ENCODE measurements around the gene RASGRP3. TPM values are rescaled to one million over a fixed set of nuclear protein-coding genes. Genes with fewer than 3 reads are reported as not detected.

The RASGRP3 gene
- total RNA-seq, 2 donors from 2014 or later: 0.73 to 21.0 TPM

- no peak for DNase-seq (ENCODE audit: low spot score)
- Histone ChIP-seq H3K36me3 (no peaks in the 10 kb centered on the region), H3K4me1 (replicated peaks) (no peaks in the 10 kb centered on the region), H3K4me3 (no peak overlapping the region), H3K27ac (no peak overlapping the region), H3K9me3 (no peaks in the 10 kb centered on the region), H3K27me3 (replicated peaks; ENCODE audit: insufficient read depth) (no peaks in the 10 kb centered on the region)
- intact Hi-C loops (cut with DNase I): no loop called here
- 81% methylated on average over 10 of the region's 10 CpGs for WGBS
- TF ChIP-seq POLR2A (IDR thresholded peaks at IDR 0.05) (no peak), POLR2AphosphoS5 (IDR thresholded peaks at IDR 0.05) (no peak), CTCF (IDR thresholded peaks at IDR 0.05) (no peak)
Measured at GRCh38 chr2:33530690-33531548, 54.5 kb downstream of the RASGRP3 start.

- Histone ChIP-seq H3K4me1 (replicated peaks) (no peaks in the 10 kb centered on the region), H3K27ac (no peak overlapping the region), H3K27me3 (replicated peaks; ENCODE audit: insufficient read depth) (no peaks in the 10 kb centered on the region), H3K9me3 (no peaks in the 10 kb centered on the region), H3K4me3 (no peak overlapping the region), H3K36me3 (no peaks in the 10 kb centered on the region)
- DNase-seq (ENCODE audit: low spot score): no peak
- WGBS: 77% methylated on average over 3 of the region's 3 CpGs
- intact Hi-C loops (cut with DNase I): no loop called here
- TF ChIP-seq POLR2AphosphoS5 (IDR thresholded peaks at IDR 0.05) (no peak), POLR2A (IDR thresholded peaks at IDR 0.05) (no peak), CTCF (IDR thresholded peaks at IDR 0.05) (no peak)
Measured at GRCh38 chr2:33531549-33532059, 55.2 kb downstream of the RASGRP3 start.

GRCh38 chr2:33532146-33532545 lies 55.7 kb downstream of the RASGRP3 start:
- DNase-seq (ENCODE audit: low spot score): no peak
- no peak for TF ChIP-seq POLR2AphosphoS5 (IDR thresholded peaks at IDR 0.05)
- no peak for TF ChIP-seq POLR2A (IDR thresholded peaks at IDR 0.05)
- no peak for TF ChIP-seq CTCF (IDR thresholded peaks at IDR 0.05)
- intact Hi-C loops (cut with DNase I): no loop called here
- Histone ChIP-seq H3K27me3 (replicated peaks; ENCODE audit: insufficient read depth) (no peaks in the 10 kb centered on the region), H3K4me3 (no peak overlapping the region), H3K9me3 (no peaks in the 10 kb centered on the region), H3K27ac (no peak overlapping the region), H3K4me1 (replicated peaks) (no peaks in the 10 kb centered on the region), H3K36me3 (no peaks in the 10 kb centered on the region)
- 63% methylated on average over 8 of the region's 8 CpGs for WGBS

- no peaks in the 10 kb centered on the region for H3K4me1 ChIP-seq (replicated peaks)
- H3K4me3 ChIP-seq: no peak overlapping the region
- no peaks in the 10 kb centered on the region for H3K9me3 ChIP-seq
- H3K36me3 ChIP-seq: no peaks in the 10 kb centered on the region
- no peaks in the 10 kb centered on the region for H3K27me3 ChIP-seq (replicated peaks; ENCODE audit: insufficient read depth)
- intact Hi-C loops (cut with DNase I): no loop called here
- H3K27ac ChIP-seq: no peak overlapping the region
- 87% methylated on average over 2 of the region's 2 CpGs for WGBS
- DNase-seq (ENCODE audit: low spot score): no peak
- TF ChIP-seq CTCF (IDR thresholded peaks at IDR 0.05) (no peak), POLR2AphosphoS5 (IDR thresholded peaks at IDR 0.05) (no peak), POLR2A (IDR thresholded peaks at IDR 0.05) (no peak)
Measured at GRCh38 chr2:33532966-33533365, 56.5 kb downstream of the RASGRP3 start.

- DNase-seq (ENCODE audit: low spot score): no peak
- H3K27me3 ChIP-seq (replicated peaks; ENCODE audit: insufficient read depth): no peaks in the 10 kb centered on the region
- TF ChIP-seq POLR2A (IDR thresholded peaks at IDR 0.05): no peak
- TF ChIP-seq POLR2AphosphoS5 (IDR thresholded peaks at IDR 0.05): no peak
- TF ChIP-seq CTCF (IDR thresholded peaks at IDR 0.05): no peak
- H3K36me3 ChIP-seq: no peaks in the 10 kb centered on the region
- WGBS: 72% methylated on average over 3 of the region's 3 CpGs
- H3K4me3 ChIP-seq: no peak overlapping the region
- no peak overlapping the region for H3K27ac ChIP-seq
- intact Hi-C loops (cut with DNase I): no loop called here
- no peaks in the 10 kb centered on the region for H3K4me1 ChIP-seq (replicated peaks)
- no peaks in the 10 kb centered on the region for H3K9me3 ChIP-seq
Measured at GRCh38 chr2:33535421-33535820, 59.0 kb downstream of the RASGRP3 start.
